ENCODE measurements around the gene USP43.
A peak's percentile ranks its signal among the peaks of the same experiment; 100 is the strongest.
"Not testable (repeated sequence)": the region's sequence is repeated elsewhere in the genome, so short reads cannot be mapped to it uniquely, and the experiment has no call there.

USP43 gene, protein sequence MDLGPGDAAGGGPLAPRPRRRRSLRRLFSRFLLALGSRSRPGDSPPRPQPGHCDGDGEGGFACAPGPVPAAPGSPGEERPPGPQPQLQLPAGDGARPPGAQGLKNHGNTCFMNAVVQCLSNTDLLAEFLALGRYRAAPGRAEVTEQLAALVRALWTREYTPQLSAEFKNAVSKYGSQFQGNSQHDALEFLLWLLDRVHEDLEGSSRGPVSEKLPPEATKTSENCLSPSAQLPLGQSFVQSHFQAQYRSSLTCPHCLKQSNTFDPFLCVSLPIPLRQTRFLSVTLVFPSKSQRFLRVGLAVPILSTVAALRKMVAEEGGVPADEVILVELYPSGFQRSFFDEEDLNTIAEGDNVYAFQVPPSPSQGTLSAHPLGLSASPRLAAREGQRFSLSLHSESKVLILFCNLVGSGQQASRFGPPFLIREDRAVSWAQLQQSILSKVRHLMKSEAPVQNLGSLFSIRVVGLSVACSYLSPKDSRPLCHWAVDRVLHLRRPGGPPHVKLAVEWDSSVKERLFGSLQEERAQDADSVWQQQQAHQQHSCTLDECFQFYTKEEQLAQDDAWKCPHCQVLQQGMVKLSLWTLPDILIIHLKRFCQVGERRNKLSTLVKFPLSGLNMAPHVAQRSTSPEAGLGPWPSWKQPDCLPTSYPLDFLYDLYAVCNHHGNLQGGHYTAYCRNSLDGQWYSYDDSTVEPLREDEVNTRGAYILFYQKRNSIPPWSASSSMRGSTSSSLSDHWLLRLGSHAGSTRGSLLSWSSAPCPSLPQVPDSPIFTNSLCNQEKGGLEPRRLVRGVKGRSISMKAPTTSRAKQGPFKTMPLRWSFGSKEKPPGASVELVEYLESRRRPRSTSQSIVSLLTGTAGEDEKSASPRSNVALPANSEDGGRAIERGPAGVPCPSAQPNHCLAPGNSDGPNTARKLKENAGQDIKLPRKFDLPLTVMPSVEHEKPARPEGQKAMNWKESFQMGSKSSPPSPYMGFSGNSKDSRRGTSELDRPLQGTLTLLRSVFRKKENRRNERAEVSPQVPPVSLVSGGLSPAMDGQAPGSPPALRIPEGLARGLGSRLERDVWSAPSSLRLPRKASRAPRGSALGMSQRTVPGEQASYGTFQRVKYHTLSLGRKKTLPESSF

DNA sequence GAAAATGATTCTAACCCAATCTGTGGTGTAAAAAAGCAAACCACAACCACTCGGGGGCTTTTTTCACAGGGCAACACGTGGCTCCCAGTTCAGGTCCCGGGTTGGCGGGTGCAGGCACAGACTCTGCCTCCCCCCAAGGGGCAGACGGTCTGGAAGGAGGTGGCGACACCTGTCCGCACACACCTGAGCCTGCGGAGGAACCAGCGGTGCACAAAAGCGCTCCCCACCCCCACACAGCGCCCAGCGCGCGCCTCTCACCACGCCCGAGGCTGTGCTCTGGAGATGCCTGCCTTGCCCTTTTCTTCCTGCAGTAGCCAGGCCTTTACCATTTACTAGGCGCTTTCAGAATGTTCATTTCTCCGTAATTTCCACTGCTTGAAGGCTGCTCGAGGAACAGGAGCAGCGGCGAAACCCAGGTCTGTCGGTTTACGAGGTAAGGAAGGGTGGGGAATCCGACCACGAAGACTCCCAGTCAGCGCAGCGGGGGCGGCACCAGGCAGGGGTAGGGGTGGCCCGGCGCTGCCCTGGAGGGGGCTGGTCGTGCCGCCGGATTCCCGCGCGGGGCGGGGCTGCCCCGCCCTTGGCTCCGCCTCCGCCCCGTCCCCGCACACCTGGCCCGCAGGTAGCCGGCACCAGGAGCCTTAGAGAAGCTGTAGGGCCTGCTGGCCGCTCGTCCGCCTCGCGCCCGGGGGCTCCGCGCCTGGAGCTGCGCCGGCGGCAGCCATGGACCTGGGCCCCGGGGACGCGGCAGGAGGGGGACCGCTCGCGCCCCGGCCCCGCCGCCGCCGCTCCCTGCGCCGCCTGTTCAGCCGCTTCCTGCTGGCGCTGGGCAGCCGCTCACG is at the start of gene USP43:
USP43 (plus strand) TSS at position 608 of the 842 bp plus-strand sequence; CDS start at position 724, 116 bp downstream.
- DNase-seq = peak; percentile 54

DNA sequence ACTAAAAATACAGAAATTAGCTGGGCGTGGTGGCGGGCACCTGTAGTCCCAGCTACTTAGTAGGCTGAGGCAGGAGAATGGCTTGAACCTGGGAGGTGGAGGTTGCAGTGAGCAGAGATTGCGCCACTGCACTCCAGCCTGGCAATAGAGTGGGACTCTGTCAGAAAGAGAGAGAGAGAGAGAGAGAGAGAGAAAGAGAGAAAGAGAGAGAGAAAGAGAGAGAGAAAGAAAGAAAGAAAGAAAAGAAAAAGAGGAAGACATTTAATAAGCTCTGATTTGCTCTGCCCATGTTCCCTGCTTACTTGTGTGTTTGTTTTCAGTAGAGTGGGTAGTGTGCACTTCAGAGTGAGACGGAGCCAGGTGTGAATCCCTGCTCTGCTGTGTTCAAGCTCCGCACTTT is 47.7 kb upstream of the USP43 start:
- DNase-seq = not testable (repeated sequence)

DNA sequence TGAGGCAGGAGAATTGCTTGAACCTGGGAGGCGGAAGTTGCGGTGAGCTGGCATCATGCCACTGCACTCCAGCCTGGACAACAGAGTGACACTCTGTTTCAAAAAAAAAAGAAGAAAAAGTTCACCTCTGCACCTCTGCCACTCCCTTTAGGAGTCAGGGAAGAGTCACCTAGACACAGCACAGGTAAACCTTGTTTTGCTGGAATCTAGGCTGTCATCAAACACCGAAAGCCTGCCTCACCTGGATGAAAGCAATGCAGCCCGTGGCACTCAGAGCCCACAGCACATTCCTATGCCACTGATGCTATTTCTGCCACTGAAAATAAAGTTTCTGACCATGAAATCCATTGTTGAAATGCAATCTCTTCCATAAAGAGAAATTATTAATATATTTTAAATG is 46.7 kb upstream of the USP43 start:
- no peak for DNase-seq

DNA sequence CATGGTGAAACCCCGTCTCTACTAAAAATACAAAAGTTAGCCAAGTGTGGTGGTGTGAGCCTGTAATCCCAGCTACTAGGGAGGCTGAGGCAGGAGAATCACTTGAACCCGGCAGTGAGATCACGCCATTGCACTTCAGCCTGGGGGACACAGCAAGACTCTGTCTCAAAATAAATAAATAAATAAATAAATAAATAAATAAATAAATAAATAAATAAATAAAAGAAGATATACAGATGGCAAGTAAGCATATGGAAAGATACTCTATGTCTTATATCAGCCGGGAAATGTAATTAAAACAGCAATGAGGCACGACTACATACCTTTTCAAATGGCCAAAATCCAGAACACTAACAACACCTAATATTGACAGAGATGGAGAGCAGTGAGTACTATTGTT is 40.7 kb upstream of the USP43 start:
- DNase-seq = not testable (repeated sequence)

DNA sequence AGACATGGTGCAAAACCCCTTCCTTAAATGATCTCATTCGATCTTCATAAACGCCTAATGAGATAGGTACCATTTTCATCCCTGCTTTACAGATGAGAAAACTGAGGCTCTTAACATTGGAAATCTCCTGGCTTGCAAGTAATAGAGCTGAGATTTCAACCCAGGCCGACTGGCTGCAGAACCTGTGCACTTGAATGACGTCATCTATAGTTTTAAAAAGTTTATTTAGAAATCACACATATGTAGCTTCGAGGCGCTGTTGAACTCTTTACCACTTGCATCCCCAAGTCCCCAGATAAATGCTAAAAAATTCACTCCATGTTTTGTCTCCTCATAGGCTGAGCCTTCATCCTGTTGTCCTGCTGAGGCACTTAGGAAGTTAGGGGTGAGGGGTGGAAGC is 38.9 kb upstream of the USP43 start:
- no peak for DNase-seq

DNA sequence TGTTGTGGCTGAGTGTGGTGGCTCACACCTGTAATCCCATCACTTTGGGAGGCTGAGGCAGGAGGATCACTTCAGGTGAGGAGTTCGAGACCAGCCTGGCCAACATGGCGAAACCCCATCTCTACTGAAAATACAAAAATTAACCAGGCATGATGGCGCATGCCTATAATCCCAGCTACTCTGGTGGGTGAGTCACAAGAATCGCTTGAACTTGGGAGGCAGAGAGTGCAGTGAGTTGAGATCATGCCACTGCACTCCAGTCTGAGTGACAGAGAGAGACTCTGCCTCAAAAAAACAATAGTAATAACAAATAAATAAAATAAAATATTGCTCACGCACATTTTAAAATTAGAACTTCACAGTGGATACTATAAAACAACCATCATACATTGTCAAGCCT is 38.3 kb upstream of the USP43 start:
- DNase-seq = not testable (repeated sequence)

DNA sequence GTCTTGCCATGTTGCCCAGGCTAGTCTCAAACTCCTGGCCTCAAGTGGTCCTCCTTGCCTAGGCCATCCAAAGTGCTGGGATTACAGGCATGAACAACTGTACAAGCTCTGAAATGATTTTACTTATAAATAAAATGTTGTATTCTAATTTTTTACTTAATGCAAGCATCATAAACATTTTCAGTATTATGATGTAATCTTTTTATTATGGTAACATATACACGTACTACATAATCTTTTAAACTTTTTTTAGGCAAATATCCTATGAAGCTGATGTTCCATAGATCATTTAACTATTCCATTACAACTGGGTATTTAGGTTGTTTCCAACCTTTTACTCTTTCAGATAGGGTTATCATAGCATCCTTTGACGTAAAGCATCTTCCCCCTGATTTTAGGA is 33.8 kb upstream of the USP43 start:
- no peak for DNase-seq

DNA sequence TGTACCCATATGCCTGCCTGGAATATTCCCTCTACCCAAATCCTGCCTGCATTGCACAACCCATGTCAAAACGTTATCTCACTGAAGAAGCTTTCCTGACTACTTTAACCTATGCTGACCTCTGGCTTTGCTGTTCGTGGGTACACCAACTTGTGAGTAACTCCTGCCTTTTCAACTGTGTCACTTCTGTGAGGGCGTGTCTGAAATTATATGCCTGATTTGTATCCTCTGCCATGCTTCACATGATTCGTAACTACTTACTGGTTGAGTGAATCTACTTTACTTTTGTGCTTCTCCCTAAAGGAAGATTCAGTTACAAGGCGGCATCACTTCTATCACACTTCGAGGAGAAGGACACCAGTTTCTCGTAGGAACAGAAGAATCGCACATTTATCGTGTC is 33.3 kb upstream of the USP43 start:
- DNase-seq = no peak

DNA sequence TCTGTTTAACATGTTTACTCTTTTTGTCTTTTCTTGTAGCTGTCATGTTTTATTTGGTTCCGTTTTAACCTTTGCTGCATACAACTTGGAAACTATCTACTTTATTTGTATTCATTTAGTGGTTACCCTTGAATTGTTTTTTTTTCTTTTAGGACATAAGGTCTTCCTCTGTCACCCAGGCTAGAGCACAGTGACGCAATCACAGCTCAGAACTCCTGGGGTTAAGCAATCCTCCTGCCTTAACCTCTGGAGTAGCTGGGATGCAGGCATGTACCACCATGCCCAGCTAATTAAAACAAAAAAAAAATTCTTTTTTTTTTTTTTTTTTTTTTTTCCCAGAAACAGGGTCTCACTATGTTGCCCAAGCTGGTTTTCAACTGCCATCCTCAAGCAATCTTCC is 29.8 kb upstream of the USP43 start:
- no peak for DNase-seq

DNA sequence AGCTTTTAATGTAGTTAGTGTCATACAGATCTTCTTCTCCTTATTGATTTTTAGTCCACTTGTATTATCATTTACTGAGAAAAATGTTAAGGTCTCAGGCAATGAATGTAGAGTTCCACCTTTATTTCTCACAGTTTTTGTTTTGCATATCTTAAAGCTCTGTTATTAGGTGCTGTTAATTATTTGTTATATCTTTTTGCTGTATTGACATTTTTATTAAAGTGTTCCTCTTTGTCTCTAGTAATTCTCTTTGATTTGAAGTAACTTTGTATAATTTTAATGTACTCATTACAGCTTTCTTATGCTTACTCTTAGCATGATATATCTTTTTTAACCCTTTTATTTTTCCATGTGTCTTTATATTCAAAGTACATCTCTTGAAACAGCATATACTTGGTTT is 22.4 kb upstream of the USP43 start:
- no peak for DNase-seq

DNA sequence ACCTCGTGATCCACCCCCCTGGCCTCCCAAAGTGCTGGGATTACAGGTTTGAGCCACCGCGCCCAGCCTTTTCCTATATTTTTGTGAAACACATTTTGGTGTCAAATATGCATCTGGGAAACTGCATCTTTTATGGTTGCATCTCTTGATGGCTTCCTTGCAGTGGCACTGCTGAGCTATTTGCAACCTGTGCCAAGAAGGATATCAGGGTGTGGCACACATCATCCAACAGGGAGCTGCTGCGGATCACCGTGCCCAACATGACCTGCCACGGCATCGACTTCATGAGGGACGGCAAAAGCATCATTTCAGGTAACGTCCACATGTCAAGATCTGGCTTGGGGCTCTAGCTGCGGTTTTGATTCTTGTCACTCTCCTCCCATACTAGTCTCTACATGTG is 16.8 kb upstream of the USP43 start:
- no peak for DNase-seq

DNA sequence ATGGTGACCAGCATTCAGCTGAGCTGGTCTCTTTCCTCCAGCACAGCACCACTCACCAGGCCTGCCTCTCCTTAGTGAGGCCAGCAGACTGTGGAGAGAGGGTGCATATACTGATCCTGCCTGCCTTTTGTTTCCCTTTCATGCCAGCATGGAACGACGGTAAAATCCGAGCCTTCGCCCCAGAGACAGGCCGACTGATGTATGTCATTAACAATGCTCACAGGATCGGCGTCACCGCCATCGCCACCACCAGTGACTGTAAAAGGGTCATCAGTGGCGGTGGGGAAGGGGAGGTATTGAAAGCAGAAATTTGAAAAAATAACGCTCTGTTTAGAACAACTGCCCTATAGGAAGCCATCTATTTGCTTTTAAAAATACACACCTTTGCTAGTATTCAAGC is 12.6 kb upstream of the USP43 start:
- DNase-seq = no peak

DNA sequence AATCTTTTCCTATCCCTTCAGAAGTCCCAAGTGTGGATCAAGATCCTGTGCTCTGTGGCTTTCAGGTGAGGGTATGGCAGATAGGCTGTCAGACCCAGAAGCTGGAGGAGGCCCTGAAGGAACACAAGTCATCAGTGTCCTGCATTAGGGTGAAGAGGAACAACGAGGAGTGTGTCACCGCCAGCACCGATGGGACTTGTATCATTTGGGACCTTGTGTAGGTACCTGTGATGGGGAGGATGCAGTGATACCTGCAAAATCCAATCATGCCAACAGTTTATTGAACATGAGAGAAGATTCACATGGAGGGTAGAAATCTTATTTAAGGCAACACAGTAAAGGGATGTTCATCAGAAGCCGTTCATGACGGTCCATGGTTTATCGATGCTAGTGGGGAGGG is 10.0 kb upstream of the USP43 start:
- no peak for DNase-seq

DNA sequence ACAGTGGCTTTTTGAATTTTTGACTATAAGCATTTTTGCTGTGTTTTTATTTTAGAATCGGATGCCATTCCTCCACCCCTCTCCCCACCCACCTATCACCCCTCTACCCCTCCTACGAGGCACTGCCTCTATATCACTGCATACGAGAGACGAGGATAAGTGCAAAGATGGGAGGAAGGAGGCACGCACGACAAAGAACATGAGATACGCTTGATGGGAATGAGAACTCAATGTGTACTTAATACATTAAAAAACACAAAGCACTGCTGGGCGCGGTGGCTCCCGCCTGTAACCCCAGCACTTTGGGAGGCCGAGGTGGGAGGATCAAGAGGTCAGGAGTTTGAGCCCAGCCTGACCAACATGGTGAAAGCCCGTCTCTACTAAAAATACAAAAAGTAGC is 8.8 kb upstream of the USP43 start:
- DNase-seq = no peak

DNA sequence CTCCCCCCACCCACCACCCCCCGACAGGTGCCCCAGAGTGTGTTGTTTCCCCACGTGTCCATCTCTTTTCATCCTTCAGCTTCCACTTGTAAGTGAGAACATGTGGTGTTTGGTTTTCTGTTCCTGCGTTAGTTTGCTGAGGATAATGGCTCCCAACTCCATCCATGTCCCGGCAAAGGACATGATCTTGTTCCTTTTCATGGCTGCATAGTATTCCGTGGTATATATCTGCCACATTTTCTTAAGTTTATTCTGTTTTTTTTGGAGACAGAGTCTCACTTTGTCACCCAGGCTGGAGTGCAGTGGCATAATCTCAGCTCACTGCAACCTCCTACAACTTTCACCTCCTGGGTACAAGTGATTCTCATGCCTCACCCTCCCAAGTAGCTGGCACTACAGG is 4.9 kb upstream of the USP43 start:
- not testable (repeated sequence) for DNase-seq

DNA sequence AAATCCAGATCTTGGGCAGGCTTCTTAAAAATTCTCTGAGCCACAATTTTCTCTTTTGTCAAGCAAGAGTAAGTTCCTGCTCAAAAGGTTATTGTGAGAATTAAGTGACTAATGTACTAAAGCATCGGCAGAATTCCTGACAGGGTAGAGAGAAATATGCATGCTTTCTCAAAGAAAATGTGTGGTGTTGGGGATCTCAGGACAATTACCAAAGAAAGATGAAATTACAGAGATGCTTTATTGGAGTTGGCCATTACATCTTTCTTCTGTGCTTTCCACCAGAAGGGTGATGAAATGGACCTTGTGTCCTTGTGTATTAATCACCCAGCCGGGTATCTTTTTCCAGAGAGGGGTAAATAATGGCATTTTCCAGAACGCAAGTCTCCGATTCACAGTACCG is 1.7 kb upstream of the USP43 start:
- DNase-seq = no peak

DNA sequence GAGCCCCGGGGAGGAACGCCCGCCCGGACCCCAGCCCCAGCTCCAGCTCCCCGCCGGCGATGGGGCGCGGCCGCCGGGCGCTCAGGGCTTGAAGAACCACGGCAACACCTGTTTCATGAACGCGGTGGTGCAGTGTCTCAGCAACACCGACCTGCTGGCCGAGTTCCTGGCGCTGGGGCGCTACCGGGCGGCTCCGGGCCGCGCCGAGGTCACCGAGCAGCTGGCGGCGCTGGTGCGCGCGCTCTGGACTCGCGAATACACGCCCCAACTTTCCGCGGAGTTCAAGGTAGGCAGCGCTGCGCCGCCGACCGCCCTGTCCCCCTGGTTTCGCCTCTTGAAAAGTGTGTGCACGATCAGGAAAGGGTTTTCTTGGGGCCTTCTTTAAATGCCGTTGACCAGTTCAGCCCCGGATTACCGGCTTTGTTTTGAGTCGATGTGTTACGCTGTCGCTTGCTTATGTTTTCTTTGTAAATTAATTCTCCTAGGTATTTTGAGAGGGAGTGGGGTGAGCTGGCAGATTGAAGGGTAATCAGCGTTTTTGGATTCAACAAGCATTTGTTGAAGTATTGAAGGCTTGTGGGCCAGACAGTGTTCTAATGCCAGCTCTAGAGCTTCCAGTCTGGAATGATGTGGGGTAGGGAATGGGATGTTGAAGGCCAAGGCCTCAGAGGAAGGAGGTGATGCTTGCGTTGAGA is 681 bp downstream of the USP43 start:
- DNase-seq = peak; percentile 10

DNA sequence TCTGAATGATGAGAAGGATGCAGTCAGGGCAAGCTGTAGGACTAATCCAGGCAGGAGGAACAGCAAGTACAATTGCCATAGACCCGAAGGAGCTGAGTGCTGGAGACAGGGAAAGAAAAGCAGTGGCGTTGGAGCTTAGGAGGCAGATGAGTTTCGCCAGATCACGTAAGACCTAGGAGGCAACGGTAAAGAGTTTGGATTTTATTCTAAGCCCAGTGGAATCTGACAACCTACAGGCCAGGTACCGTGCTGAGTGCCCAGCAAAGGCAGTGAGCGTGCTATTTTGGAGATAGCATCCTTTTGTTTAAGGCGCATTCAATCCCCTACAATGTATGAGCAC is 1.2 kb downstream of the USP43 start:
- no peak for DNase-seq

DNA sequence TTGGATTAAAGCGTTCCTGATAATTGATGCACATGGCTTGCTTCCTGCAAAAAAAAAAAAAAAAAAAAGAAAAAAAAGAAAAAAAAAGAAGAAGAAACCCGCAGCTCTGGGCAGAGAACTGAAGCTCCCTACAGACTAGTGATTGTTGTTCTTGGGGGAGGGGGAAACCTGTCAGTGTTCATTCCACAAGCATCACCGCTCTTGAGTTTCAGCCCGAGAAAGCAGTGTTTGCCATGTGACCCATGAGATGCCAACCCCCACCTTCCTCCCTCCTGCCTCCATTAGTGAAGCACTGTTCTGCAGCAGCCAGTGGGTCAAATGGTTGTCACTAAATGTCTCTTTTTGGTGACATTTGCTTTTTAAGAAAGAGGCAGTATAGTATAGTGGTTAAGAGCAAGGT is 1.7 kb downstream of the USP43 start:
- DNase-seq = no peak

DNA sequence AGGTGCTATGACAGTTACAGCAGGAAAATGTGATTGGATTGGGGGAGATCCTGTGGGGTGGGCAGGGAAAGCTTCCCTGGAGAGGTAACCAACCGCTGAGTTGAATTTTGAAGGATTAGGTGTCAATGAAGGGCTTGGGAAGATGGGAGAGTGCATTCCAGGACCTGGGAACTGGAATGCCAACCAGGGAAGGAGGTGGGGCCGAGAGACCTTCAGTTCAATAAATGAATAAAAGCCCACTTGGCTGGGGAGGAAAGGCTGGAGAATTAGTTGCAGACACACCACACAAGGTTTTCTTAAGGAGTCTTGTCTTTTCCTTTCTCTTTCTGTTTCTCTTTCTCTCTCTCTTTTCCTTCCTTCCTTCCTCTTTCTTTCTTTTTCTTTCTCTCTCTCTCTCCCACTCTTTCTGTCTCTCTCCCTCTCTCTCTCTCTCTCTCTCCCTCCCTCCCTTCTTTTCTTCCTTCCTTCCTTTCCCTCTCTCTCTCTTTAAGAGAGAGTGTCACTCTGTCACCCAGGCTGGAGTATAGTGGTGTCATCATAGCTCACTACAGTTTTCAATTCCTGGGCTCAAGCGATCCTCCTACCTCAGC is 3.3 kb downstream of the USP43 start:
- DNase-seq = no peak

DNA sequence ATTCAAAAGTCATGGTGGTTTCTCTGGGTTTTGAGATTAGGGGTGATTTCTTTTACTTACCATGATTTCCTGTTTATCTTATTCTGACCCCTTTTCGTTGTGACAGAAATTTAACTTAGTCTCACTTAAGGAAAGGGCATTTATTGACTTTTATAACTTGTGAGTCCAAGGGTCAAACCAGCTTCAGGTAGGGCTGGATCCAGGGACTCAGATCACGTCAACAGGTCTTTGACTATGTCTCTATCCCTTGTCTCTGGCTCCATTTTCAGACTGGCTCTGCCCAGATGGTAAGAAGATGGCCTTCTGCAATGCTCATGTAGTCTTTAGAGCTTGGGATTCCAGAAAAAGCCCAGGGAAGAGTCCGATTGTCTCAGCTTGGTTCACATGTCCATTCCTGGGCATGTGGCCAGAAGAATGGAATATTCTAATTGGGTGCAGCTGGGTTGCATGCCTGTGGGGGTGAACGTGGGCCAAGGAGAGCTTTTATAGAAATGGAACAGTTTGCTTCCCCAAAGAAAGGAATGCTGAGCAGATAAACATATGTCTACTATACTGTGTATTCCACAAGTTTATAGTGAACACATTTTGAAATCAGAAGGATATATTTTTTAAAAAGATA is 13.4 kb downstream of the USP43 start:
- DNase-seq = no peak

Measured in NCI-H524 treated with DMSO at 0.1 percent for 48 hours (cell line).